Islet of Langerhans (tissue), 1 donor: ENCODE measurements around the gene EEF1AKMT2.

Experiments
- FAIRE-seq: peaks from one replicate; lab custom pipeline; 2011; peaks lifted over from hg19 to GRCh38; lab: Jason Lieb, UNC

The EEF1AKMT2 gene

GRCh38 chr10:124737221-124737620 lies 54.5 kb downstream of the EEF1AKMT2 start:
- no peak for FAIRE-seq

- FAIRE-seq: no peak
Measured at GRCh38 chr10:124736491-124737136, 55.1 kb downstream of the EEF1AKMT2 start.

GRCh38 chr10:124735491-124736286 lies 56.0 kb downstream of the EEF1AKMT2 start:
- FAIRE-seq: no peak

GRCh38 chr10:124734311-124735166 lies 57.1 kb downstream of the EEF1AKMT2 start:
- no peak for FAIRE-seq

GRCh38 chr10:124733571-124734245 lies 58.0 kb downstream of the EEF1AKMT2 start:
- FAIRE-seq: no peak

GRCh38 chr10:124732931-124733570 lies 58.6 kb downstream of the EEF1AKMT2 start:
- no peak for FAIRE-seq

GRCh38 chr10:124731551-124731950 lies 60.1 kb downstream of the EEF1AKMT2 start:
- no peak for FAIRE-seq

GRCh38 chr10:124730790-124731189 lies 60.9 kb downstream of the EEF1AKMT2 start:
- FAIRE-seq: no peak

GRCh38 chr10:124728830-124729661 lies 62.6 kb downstream of the EEF1AKMT2 start:
- FAIRE-seq: no peak

GRCh38 chr10:124728071-124728829 lies 63.4 kb downstream of the EEF1AKMT2 start:
- FAIRE-seq: no peak

GRCh38 chr10:124727361-124727960 lies 64.2 kb downstream of the EEF1AKMT2 start:
- no peak for FAIRE-seq

GRCh38 chr10:124725791-124726190 lies 65.9 kb downstream of the EEF1AKMT2 start:
- FAIRE-seq: no peak

GRCh38 chr10:124725171-124725631 lies 66.5 kb downstream of the EEF1AKMT2 start:
- no peak for FAIRE-seq

GRCh38 chr10:124724279-124725027 lies 67.2 kb downstream of the EEF1AKMT2 start:
- FAIRE-seq: no peak

GRCh38 chr10:124723826-124724225 lies 67.9 kb downstream of the EEF1AKMT2 start:
- FAIRE-seq: no peak

GRCh38 chr10:124722798-124723783 lies 68.6 kb downstream of the EEF1AKMT2 start:
- no peak for FAIRE-seq

- no peak for FAIRE-seq
Measured at GRCh38 chr10:124721330-124722045, 70.2 kb downstream of the EEF1AKMT2 start.
